Endothelial cell of umbilical vein (primary cell): Measurements from ENCODE around the gene GAR1. TPM values are rescaled to one million over a fixed set of nuclear protein-coding genes. Genes with fewer than 3 reads are reported as not detected.
A peak's percentile ranks its signal among the peaks of the same experiment; 100 is the strongest.
"Not testable (repeated sequence)": the region's sequence is repeated elsewhere in the genome, so short reads cannot be mapped to it uniquely, and the experiment has no call there.

Experiments
- Bru-seq: library from RNA; stranded (reverse); fragments of 400-500 nt; gene quantifications from one replicate; lab custom pipeline; 2021; lab: Mats Ljungman, UMichigan
- BruChase-seq, 2 experiments: library from RNA; stranded (reverse); fragments of 400-500 nt; gene quantifications; one replicate each; lab custom pipeline; 2021; lab: Mats Ljungman, UMichigan
- BruUV-seq: library from RNA; stranded (reverse); fragments of 400-500 nt; replicated peaks from 2 replicates; lab custom pipeline; 2021; lab: Mats Ljungman, UMichigan
- CTCF ChIA-PET: fragments of 300-600, 350-600 bp; sonication (Branson Sonifier 250); formaldehyde crosslinking; loops from one replicate; lab custom pipeline; 2021; ENCODE audit warnings: antibody characterized with exemption, inconsistent platforms; lab: Charles Lee
- POLR2A ChIA-PET: fragments of 300-600, 350-600 bp; sonication (Branson Sonifier 250); formaldehyde crosslinking; loops from one replicate; lab custom pipeline; 2021; ENCODE audit warnings: antibody characterized with exemption, inconsistent platforms; lab: Charles Lee
- DNase-seq: peaks from one replicate; pipeline ENCODE4 v3.0.0-alpha.2; 2011; ENCODE audit warnings: low read depth, low spot score
- FAIRE-seq: peaks from 2 replicates; lab custom pipeline; 2011; peaks lifted over from hg19 to GRCh38; lab: Jason Lieb, UNC
- H2AFZ ChIP-seq: 2 replicates; pipeline ENCODE4 v1.6.0; 2012; ENCODE audit warnings: low read depth, low read length, control low read depth, inconsistent platforms
- H3K27ac ChIP-seq: 2 replicates; pipeline ENCODE4 v1.5.1; 2011; ENCODE audit warnings: low read depth, mild to moderate bottlenecking, control low read depth, low read length, moderate library complexity; ENCODE audit not compliant: insufficient read depth
- H3K27me3 ChIP-seq, 2 experiments: 2 replicates each; pipeline versions ENCODE4 v1.6.0 to v1.6.1; 2011; ENCODE audit warnings: low read length in 2 of 2, mixed read lengths in 1 of 2; ENCODE audit not compliant: control insufficient read depth in 2 of 2, insufficient read depth in 2 of 2
- H3K36me3 ChIP-seq, 2 experiments: 2 replicates in 1 of 2; 3 replicates in 1 of 2; pipeline ENCODE4 v1.5.1; 2011; ENCODE audit warnings: low read length in 2 of 2, mild to moderate bottlenecking in 1 of 2, moderate library complexity in 1 of 2; ENCODE audit not compliant: control insufficient read depth in 2 of 2, insufficient read depth in 2 of 2; ENCODE audit errors: extremely low read depth in 1 of 2
- H3K4me1 ChIP-seq: 3 replicates; pipeline ENCODE4 v1.5.1; 2011; ENCODE audit warnings: mild to moderate bottlenecking, low read length; ENCODE audit not compliant: control insufficient read depth, insufficient read depth; ENCODE audit errors: extremely low read depth
- H3K4me2 ChIP-seq: 2 replicates; pipeline ENCODE4 v1.6.1; 2011; ENCODE audit warnings: low read length, control low read depth, mixed read lengths; ENCODE audit not compliant: insufficient read depth
- H3K4me3 ChIP-seq, 3 experiments: fragments of 200-600 bp in 1 of 3; sonication (generic), shearing (Covaris generic) in 1 of 3; replicated peaks in 1 of 3; 2 replicates each; pipeline ENCODE4 v1.5.1; 2011 to 2016; ENCODE audit warnings: control low read depth in 3 of 3, low read length in 3 of 3, mild to moderate bottlenecking in 2 of 3, inconsistent platforms in 1 of 3, low read depth in 1 of 3, moderate library complexity in 1 of 3; ENCODE audit not compliant: insufficient read depth in 1 of 3
- H3K79me2 ChIP-seq: 2 replicates; pipeline ENCODE4 v1.6.0; 2012; ENCODE audit warnings: low read length, inconsistent platforms; ENCODE audit not compliant: control insufficient read depth, insufficient read depth
- H3K9ac ChIP-seq: replicated peaks from 2 replicates; pipeline ENCODE3; 2011; ENCODE audit warnings: low read length, control low read depth; ENCODE audit not compliant: insufficient read depth; ENCODE audit errors: extremely low read depth
- H3K9me1 ChIP-seq: replicated peaks from 3 replicates; pipeline ENCODE4 v1.6.0; 2011; ENCODE audit warnings: mild to moderate bottlenecking, low read length; ENCODE audit not compliant: control insufficient read depth, insufficient read depth; ENCODE audit errors: extremely low read depth
- H3K9me3 ChIP-seq: replicated peaks from 2 replicates; pipeline ENCODE4 v1.5.1; 2012; ENCODE audit warnings: low read length, inconsistent platforms; ENCODE audit not compliant: control insufficient read depth, insufficient read depth
- H4K20me1 ChIP-seq: replicated peaks from 2 replicates; pipeline ENCODE3; 2011; ENCODE audit warnings: mild to moderate bottlenecking, low read length; ENCODE audit not compliant: control insufficient read depth, insufficient read depth; ENCODE audit errors: extremely low read depth
- EZH2 ChIP-seq: IDR thresholded peaks from 2 replicates; pipeline ENCODE4 v1.6.1; 2012; ENCODE audit warnings: borderline replicate concordance, low read depth, mild to moderate bottlenecking, moderate library complexity, low read length, inconsistent platforms; ENCODE audit not compliant: severe bottlenecking
- FOS ChIP-seq: IDR thresholded peaks from 2 replicates; pipeline ENCODE4 v1.6.1; 2011; ENCODE audit warnings: mild to moderate bottlenecking, low read length, moderate library complexity, borderline replicate concordance; ENCODE audit not compliant: insufficient read depth
- GATA2 ChIP-seq: IDR thresholded peaks from 2 replicates; pipeline ENCODE4 v1.7.0; 2011; ENCODE audit warnings: low read depth, mild to moderate bottlenecking, moderate library complexity, mixed read lengths, low read length; ENCODE audit not compliant: insufficient read length, insufficient read depth
- JUN ChIP-seq: IDR thresholded peaks from 2 replicates; pipeline ENCODE4 v1.6.1; 2011; ENCODE audit warnings: borderline replicate concordance, low read depth; ENCODE audit not compliant: insufficient read length, insufficient read depth
- MAX ChIP-seq: IDR thresholded peaks from 2 replicates; pipeline ENCODE4 v1.6.1; 2011; ENCODE audit not compliant: insufficient read depth, insufficient read length
- MYC ChIP-seq: IDR thresholded peaks from one replicate; pipeline ENCODE4 v1.6.1; 2011; ENCODE audit warnings: mild to moderate bottlenecking, low read depth, low read length
- POLR2A ChIP-seq: IDR thresholded peaks from 2 replicates; pipeline ENCODE4 v1.6.1; 2012; ENCODE audit warnings: low read depth, mild to moderate bottlenecking, control low read depth, low read length
- POLR2AphosphoS5 ChIP-seq: IDR thresholded peaks from 2 replicates; pipeline ENCODE4 v1.6.1; 2012; ENCODE audit warnings: low read depth, mild to moderate bottlenecking, control low read depth, low read length, moderate library complexity; ENCODE audit not compliant: insufficient read depth
- dilution Hi-C: fragments of 300-500 bp; cut with MboI; formaldehyde crosslinking; loops from one replicate; pipeline ENCODE4 v1.15.0; 2019; ENCODE audit warnings: low sequenced_read_pairs; ENCODE audit not compliant: extremely low pct_ligation_motif_present
- intact Hi-C: fragments of 100-400 bp; cut with micrococcal nuclease; formaldehyde crosslinking; loops from one replicate; pipeline ENCODE4 v1.10.0; 2022
- long read RNA-seq: library from polyadenylated mRNA; stranded (forward); transcript quantifications from one replicate; pipeline ENCODE4 v2.0.0, GENCODE V29; 2021
- polyA minus RNA-seq, 3 experiments: library from RNA; depleted of rRNA, polyadenylated mRNA; stranded (reverse); fragments of >200 nt; gene quantifications; 1 replicate in 1 of 3; 2 replicates in 2 of 3; pipeline ENCODE4 v1.2.3, GENCODE V29; 2011
- polyA plus RNA-seq, 4 experiments: library from polyadenylated mRNA; depleted of rRNA in 3 of 4; stranded (reverse) in 3 of 4; unstranded in 1 of 4; fragments of >200 nt; gene quantifications; 2 replicates each; pipeline versions ENCODE4 v1.2.1 to v1.2.3, GENCODE V29; 2011 to 2012; ENCODE audit warnings: missing spikeins in 1 of 4
- total RNA-seq: library from RNA; stranded (reverse); gene quantifications from 2 replicates; pipeline ENCODE4 v1.2.3, GENCODE V29; 2021
- TF ChIP-seq, protein P1 (sequence below), 2 donors: IDR thresholded peaks; 1 replicate in 1 of 2; 2 replicates in 1 of 2; pipeline ENCODE4 v1.5.1; 2011; ENCODE audit warnings: low read length in 2 of 2, mild to moderate bottlenecking in 2 of 2, moderate library complexity in 2 of 2, control low read depth in 1 of 2, inconsistent platforms in 1 of 2, low read depth in 1 of 2; ENCODE audit not compliant: insufficient read depth in 1 of 2; ENCODE audit errors: extremely low read depth in 1 of 2

The GAR1 gene
- total RNA-seq, result 27.7 and 29.1 TPM in 2 replicates
- 8.2 and 12.7 TPM in 2 replicates for polyA plus RNA-seq
- 19.1 and 26.5 TPM in 2 replicates for polyA plus RNA-seq (2011; cell fraction: cytosol; rRNA removed)
- polyA plus RNA-seq (2011; cell fraction: nucleus; rRNA removed), result 6.0 and 11.2 TPM in 2 replicates
- 30.0 and 55.4 TPM in 2 replicates for polyA plus RNA-seq (2012)
- 4.6 and 5.2 TPM in 2 replicates for polyA minus RNA-seq
- 3.6 TPM for polyA minus RNA-seq (2011; cell fraction: cytosol; rRNA and poly(A)+ RNA removed)
- 2.8 and 4.5 TPM in 2 replicates for polyA minus RNA-seq (2011; cell fraction: nucleus; rRNA and poly(A)+ RNA removed)
- percentile 84 among the genes with signal in this experiment for Bru-seq, nascent RNA
- BruChase-seq, experiment 1, labeled RNA remaining after a 6-hour chase, result percentile 89 among the genes with signal in this experiment
- BruChase-seq, experiment 2, labeled RNA remaining after a 2-hour chase, result percentile 84 among the genes with signal in this experiment
- long read RNA-seq, transcript GAR1-201 (7 exons, 1,224 nt), result major isoform, 16 of 33 reads
- long read RNA-seq, partial matches to known transcripts, result 5 of 33 reads
- long read RNA-seq, other reads (novel, unspliced or antisense), result 10 of 33 reads

DNA sequence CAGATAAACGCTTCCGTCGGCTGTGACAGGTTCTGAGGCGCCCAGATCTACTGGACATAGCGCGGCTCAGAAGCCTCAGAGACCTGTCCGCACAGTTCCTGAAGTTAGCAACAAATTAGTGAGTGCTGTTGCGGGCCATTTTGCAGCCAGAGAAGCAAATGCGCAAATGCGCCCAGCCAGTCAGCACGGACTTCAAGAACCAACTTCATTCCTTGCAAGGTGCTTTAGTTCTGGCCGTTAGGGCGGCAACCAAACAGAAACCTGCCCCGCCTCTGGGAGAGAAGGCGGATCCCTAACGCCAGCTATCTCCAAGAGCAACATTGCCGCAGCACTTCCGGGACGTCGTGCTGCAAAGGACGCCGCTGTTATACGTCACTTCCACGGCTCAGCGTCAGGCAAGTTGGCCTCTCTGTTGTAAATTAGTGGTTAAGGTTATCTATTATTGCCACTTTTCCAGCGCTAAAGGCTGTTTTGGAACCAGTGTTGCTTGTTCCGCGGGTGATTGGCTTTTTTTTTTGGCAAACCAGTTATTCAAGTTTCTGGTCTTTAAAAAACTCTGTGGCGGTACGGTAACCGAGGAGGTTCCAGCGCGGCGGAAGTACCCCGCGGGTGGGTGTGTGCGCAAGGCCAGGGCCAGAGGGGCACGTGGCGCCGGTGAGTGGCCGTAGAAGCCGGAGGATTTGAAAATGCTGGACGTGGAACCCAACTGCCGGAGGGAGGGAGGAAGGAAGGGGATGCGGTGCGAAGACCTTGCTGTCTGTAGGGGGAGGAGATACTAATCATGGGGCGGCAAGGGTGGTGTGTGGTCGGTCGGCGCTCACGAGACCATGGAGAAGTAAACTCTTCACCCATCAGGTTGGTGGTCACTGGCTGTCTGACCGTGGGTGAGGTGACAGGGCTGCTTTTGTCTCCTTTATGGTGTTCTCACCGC is at the start of gene GAR1:
Gene GAR1 (plus strand): TSS at position 612 of the 931 bp plus-strand sequence. CDS start 403 bp downstream, outside the sequence.
- TF ChIP-seq, protein P1, sequence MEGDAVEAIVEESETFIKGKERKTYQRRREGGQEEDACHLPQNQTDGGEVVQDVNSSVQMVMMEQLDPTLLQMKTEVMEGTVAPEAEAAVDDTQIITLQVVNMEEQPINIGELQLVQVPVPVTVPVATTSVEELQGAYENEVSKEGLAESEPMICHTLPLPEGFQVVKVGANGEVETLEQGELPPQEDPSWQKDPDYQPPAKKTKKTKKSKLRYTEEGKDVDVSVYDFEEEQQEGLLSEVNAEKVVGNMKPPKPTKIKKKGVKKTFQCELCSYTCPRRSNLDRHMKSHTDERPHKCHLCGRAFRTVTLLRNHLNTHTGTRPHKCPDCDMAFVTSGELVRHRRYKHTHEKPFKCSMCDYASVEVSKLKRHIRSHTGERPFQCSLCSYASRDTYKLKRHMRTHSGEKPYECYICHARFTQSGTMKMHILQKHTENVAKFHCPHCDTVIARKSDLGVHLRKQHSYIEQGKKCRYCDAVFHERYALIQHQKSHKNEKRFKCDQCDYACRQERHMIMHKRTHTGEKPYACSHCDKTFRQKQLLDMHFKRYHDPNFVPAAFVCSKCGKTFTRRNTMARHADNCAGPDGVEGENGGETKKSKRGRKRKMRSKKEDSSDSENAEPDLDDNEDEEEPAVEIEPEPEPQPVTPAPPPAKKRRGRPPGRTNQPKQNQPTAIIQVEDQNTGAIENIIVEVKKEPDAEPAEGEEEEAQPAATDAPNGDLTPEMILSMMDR (IDR thresholded peaks at IDR 0.05; ENCODE audit: extremely low read depth in 1 of 2, insufficient read depth in 1 of 2, low read depth in 1 of 2, low read length in 2 of 2), result no peak
- TF ChIP-seq MYC (peak; percentile 92), GATA2 (no peak), MAX (peak; percentile 84), FOS (no peak), JUN (no peak), POLR2AphosphoS5 (peak; percentile 25), POLR2A (peak; percentile 52), EZH2 (no peak)
- peak; percentile 97 for FAIRE-seq
- BruUV-seq, result TSS peak; percentile 43
- peak within 1 kb of the TSS; percentile 35 to 92 (median 70) for H3K4me3 ChIP-seq
- ChIA-PET POLR2A (interaction anchor here (0.9 kb wide), 1 partner anchor 113 kb away, joined by 3 read pairs; no protein-coding TSS in a partner anchor), CTCF (interaction anchor here (0.8 to 1.6 kb wide), 6 partner anchors 10 to 388 kb away, joined by 3 to 5 read pairs (median 5); partner anchors contain the start of genes CFI and SEC24B)
- peak; percentile 94 for DNase-seq
- H3K79me2 ChIP-seq, result peaks cover 28% of the 10 kb centered on the region
- H3K27me3 ChIP-seq, result no peaks in the 10 kb centered on the region
- peak within 1 kb of the TSS; percentile 67 for H3K27ac ChIP-seq
- H2AFZ ChIP-seq, result peak within 1 kb of the TSS; percentile 89
- peak within 1 kb of the TSS; percentile 68 for H3K9ac ChIP-seq
- no peaks in the 10 kb centered on the region for H4K20me1 ChIP-seq
- H3K36me3 ChIP-seq, result peaks cover 0 to 8% of the 10 kb centered on the region in 2 experiments
- no peaks in the 10 kb centered on the region for H3K9me1 ChIP-seq
- intact Hi-C loops (loop anchor here (1.0 to 10.0 kb wide), 6 partner anchors 11 to 1141 kb away; partner anchors contain the start of genes CASP6, PLA2G12A and SEC24B), dilution Hi-C loops (no loop called here)
- no peaks in the 10 kb centered on the region for H3K9me3 ChIP-seq
- H3K4me2 ChIP-seq, result peak within 1 kb of the TSS; percentile 87
- peaks cover 13% of the 10 kb centered on the region for H3K4me1 ChIP-seq

GRCh38 chr4:109782092-109782491 is 33.5 kb upstream of the GAR1 start:
- H3K9me1 ChIP-seq, CTCF ChIA-PET, FAIRE-seq, H3K4me2 ChIP-seq, POLR2A ChIA-PET, H4K20me1 ChIP-seq, intact Hi-C loops, H3K9me3 ChIP-seq, DNase-seq, H3K9ac ChIP-seq, H3K27me3 ChIP-seq, BruUV-seq, H3K4me3 ChIP-seq, H3K79me2 ChIP-seq, dilution Hi-C loops, H3K4me1 ChIP-seq, H3K36me3 ChIP-seq, H3K27ac ChIP-seq, H2AFZ ChIP-seq: not testable (repeated sequence)
